Stomach (tissue), 4 donors: ENCODE measurements around the gene TFF3.
"Not testable (repeated sequence)": the region's sequence is repeated elsewhere in the genome, so short reads cannot be mapped to it uniquely, and the experiment has no call there.

Source experiments
- CTCF ChIP-seq, 7 experiments: fragments of 450-650 bp in 4 of 7; fragments of 200-600 bp in 3 of 7; sonication (generic) in 3 of 7; IDR thresholded peaks; one replicate each; pipeline ENCODE4 v1.5.1; 2016 to 2019; ENCODE audit warnings: antibody characterized with exemption in 7 of 7, control low read depth in 2 of 7, mild to moderate bottlenecking in 1 of 7
- EP300 ChIP-seq: sonication (generic); formaldehyde crosslinking; IDR thresholded peaks from one replicate; pipeline ENCODE4 v1.6.1; 2017; ENCODE audit warnings: antibody characterized with exemption
- POLR2A ChIP-seq, 4 donors: fragments of 450-650 bp; IDR thresholded peaks; one replicate each; pipeline ENCODE4 v1.6.1; 2016; ENCODE audit warnings: antibody characterized with exemption in 4 of 4, control low read depth in 2 of 4, mild to moderate bottlenecking in 1 of 4, moderate library complexity in 1 of 4
- POLR2AphosphoS5 ChIP-seq, 3 donors: sonication (generic); formaldehyde crosslinking; IDR thresholded peaks; one replicate each; pipeline ENCODE4 v1.6.1; 2016; ENCODE audit warnings: antibody characterized with exemption in 3 of 3

- TF ChIP-seq CTCF (IDR thresholded peaks at IDR 0.05); POLR2A (IDR thresholded peaks at IDR 0.05); EP300; POLR2AphosphoS5 (IDR thresholded peaks at IDR 0.05): not testable (repeated sequence)
These were observed 22.6 kb downstream of the TFF3 start for GRCh38 chr21:42292563-42293142.
